Vagina (tissue), 2 donors: ENCODE measurements around the gene ARID1B.

Experiments
- CTCF ChIP-seq, 3 experiments: fragments of 450-650 bp in 2 of 3; fragments of 200-600 bp in 1 of 3; sonication (generic) in 1 of 3; IDR thresholded peaks; one replicate each; pipeline ENCODE4 v1.5.1; 2017 to 2019; ENCODE audit warnings: antibody characterized with exemption in 3 of 3, mild to moderate bottlenecking in 2 of 3, moderate library complexity in 2 of 3
- POLR2A ChIP-seq, 2 donors: fragments of 450-650 bp; IDR thresholded peaks; one replicate each; pipeline ENCODE4 v1.6.1; 2017; ENCODE audit warnings: antibody characterized with exemption in 2 of 2, mild to moderate bottlenecking in 2 of 2, moderate library complexity in 2 of 2

- TF ChIP-seq CTCF (IDR thresholded peaks at IDR 0.05) (no peak), POLR2A (IDR thresholded peaks at IDR 0.05) (no peak)
Observed at GRCh38 chr6:157074969-157075368, 297.8 kb downstream of the ARID1B start.
